ENCODE data around the gene CRTC2. TPM values are rescaled to one million over a fixed set of nuclear protein-coding genes. Genes with fewer than 3 reads are reported as not detected.
A peak's percentile ranks its signal among the peaks of the same experiment; 100 is the strongest.
"Not testable (repeated sequence)": the region's sequence is repeated elsewhere in the genome, so short reads cannot be mapped to it uniquely, and the experiment has no call there.

Gene CRTC2
- polyA plus RNA-seq, 6 donors from 2014 or later, result 24.6 to 59.8 (median 35.8) TPM

DNA sequence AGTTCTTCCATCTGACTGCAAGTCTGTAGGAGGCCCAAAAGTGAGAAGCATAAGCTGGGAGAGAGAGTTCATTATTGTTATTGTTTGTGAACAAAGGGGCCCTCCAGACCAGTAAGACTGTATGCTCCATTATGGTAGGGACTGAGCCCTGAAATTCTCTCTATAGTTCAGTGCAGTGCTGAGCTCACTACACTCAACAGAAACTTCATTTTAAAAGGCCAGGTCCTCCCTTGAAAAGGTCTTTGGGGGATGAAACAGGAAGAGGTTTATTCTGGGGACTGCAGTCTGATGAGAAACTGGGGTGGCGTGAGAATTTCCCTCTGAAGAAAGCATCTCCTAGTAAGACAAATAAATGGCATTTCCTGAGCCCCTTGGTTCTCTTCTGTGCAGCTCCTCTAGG lies 30.2 kb downstream of the CRTC2 start:
- Mint-ChIP-seq H3K4me3 (no peak overlapping the region), H3K27ac (peak overlapping the region in 5 of 6 donors; percentile 57 to 83 (median 66)), H3K36me3 (peaks cover 0 to 7% of the 10 kb centered on the region in 2 donors), H3K9me3 (no peaks in the 10 kb centered on the region), H3K27me3 (peaks cover 0 to under 1% (median 0%) of the 10 kb centered on the region in 3 donors), H3K4me1 (peaks cover 13 to 26% (median 13%) of the 10 kb centered on the region in 3 donors)
- no peak for ATAC-seq (ENCODE audit: low read depth in 2 of 2)
- no peak for DNase-seq

DNA sequence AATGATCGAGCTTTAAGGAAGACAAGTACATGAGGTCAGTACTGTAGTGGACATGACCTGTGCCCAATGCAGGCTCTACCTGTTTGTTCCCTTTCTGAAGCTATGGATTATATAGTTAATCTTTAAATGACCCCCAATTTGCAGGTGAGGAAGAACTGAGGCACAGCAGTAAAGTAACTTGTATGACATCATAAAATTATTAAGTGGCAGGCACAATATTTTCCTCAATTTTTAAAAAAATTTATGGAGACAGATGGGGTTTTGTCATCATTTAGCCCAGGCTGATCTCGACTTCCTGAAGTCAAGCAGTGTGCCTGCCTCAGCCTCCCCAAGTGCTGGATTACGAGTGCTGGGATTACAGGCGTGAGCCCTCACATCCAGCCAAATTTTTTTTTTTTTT lies 32.0 kb downstream of the CRTC2 start:
- no peak overlapping the region for H3K27ac Mint-ChIP-seq
- H3K4me3 Mint-ChIP-seq, result peak overlapping the region in 1 of 8 donors; percentile 70

DNA sequence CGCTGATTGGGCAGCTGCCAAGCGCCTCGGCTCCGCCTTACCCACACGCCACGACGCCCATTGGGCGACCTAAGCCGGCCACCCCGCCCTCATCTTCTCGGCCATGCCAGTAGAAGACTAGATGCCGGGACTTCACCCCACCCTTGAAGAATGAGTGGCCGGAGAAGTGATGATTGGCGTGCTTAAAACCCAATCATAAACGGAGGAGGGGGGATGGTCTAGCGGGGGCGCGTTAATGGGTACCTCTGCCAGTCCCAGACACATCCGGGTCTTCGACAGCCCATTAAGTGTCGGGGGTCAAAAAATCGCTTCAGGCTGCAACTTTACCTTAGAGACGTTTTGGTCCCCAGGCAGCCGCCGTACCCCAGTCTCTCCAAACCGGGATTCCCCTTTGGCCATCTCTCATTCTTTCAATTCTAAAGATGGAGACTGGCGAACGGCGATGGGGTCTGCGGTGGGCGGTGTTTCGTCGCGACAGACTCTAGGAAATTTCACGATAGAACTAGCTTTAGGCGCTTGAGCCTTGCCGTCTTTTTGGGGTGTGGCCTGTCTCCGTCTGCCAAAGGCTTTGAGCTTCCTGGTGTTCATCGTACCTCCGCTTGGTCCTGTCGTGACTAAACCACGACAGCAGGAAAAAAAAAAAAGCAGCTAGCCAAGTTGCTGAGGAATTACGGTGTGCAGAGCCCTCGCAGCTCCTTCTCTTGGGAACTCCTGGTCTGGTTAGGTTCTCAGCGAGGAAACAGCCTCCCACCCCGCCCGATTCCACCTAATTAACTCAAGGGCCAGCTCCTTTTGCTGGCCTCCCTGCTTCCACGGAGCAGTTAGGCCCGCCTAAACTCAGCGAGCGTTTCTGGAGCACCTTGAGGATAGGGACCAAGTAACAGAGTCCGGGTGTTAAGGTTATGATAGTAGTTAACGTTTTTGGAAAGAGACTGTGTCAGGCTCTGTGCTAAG lies 35.2 kb downstream of the CRTC2 start, which contains the start of gene GATAD2B:
Gene GATAD2B, minus strand, starts transcription at position 1 of the 954 bp plus-strand sequence. CDS start 94,625 bp downstream, outside the sequence.
- Mint-ChIP-seq H3K27ac (peak within 1 kb of the TSS; percentile 97 to 100 (median 98)), H3K4me1 (peaks cover 34 to 56% (median 41%) of the 10 kb centered on the region in 3 donors), H3K4me3 (peak within 1 kb of the TSS; percentile 92 to 99 (median 95)), H3K36me3 (no peaks in the 10 kb centered on the region), H3K9me3 (peaks cover 0 to 3% (median 0%) of the 10 kb centered on the region in 7 donors), H3K27me3 (peaks cover 0 to 5% (median 0%) of the 10 kb centered on the region in 3 donors)
- ATAC-seq (ENCODE audit: low read depth in 2 of 2), result peak; percentile 89
- peak; percentile 99 for DNase-seq

More for the DNA sequence above, 32.0 kb downstream of the CRTC2 start:
- Mint-ChIP-seq H3K27me3 (peaks cover 0 to 5% (median 0%) of the 10 kb centered on the region in 3 donors), H3K36me3 (no peaks in the 10 kb centered on the region), H3K4me1 (peaks cover 21 to 38% (median 23%) of the 10 kb centered on the region in 3 donors), H3K9me3 (peaks cover 0 to 3% (median 0%) of the 10 kb centered on the region in 7 donors)
- ATAC-seq (ENCODE audit: low read depth in 2 of 2), result no peak
- no peak for DNase-seq

DNA sequence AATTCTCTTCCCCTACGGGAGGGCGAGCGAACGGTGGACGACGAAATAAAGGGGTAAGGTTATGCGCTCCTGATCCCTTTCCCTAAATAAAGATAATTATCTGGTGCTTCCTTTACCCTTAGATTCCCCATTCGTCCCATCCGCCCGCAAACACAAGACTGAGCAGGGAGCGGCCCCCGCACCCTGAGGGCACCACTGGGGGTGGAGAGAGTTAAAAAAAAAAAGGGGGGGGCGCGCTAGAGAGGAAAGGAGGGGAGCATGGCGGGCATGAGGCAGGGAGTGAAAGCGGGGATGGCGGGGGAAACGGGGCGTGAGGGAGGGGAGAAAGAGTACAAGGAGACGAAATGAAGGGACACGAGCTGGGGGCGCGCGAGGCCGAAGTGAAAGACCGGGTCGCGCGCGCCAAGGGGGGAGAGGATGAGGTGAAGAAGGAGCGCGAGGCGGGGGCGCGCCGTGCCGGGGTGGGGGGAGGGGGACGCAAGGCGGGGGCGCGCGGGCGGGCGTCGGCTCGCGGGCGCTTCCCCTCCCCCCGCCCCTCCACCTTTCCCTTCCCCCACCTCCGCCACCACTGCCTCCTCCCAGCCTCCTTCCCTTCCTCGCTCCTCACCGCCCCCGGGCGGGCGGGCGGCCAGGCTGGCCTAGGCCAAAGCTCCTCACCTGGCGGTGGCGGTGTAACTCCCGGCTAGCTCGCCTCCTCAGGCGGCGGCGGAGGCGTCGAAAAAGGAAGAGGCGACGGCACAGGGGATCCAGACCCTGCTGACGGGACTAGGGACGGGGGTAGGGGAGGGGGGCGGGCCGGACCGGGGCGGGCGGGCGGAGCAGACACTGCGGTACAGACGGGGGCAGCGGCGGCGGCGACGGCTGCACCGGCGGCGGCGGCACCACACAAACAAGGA lies 36.1 kb downstream of the CRTC2 start:
- Mint-ChIP-seq H3K4me1 (peaks cover 38 to 63% (median 48%) of the 10 kb centered on the region in 3 donors), H3K9me3 (peaks cover 0 to 3% (median 0%) of the 10 kb centered on the region in 7 donors), H3K27me3 (peaks cover 0 to 5% (median 0%) of the 10 kb centered on the region in 3 donors), H3K27ac (peak overlapping the region; percentile 97 to 100 (median 98)), H3K36me3 (no peaks in the 10 kb centered on the region), H3K4me3 (peak overlapping the region; percentile 92 to 99 (median 95))
- DNase-seq (no peak), ATAC-seq (ENCODE audit: low read depth in 2 of 2) (peak; percentile 20 to 24)

DNA sequence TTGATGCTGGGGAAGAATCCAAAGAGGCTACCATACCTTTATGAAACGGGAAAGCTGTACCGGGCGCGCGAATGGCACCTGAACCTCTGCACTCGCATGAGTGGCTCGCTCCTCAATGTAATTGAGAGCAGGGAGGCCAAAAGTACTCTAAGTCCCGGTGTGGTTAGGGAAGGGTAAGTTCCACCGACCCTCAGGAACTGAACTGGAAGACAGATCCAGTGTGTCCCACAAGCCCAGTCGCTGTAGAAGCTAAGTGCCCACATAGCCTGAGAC lies 36.7 kb downstream of the CRTC2 start:
- H3K9me3 Mint-ChIP-seq, result peaks cover 0 to 3% (median 0%) of the 10 kb centered on the region in 7 donors
- ATAC-seq (ENCODE audit: low read depth in 2 of 2) (no peak), DNase-seq (no peak)
- peak overlapping the region; percentile 89 to 98 (median 94) for H3K4me3 Mint-ChIP-seq
- H3K27me3 Mint-ChIP-seq, result peaks cover 0 to 5% (median 0%) of the 10 kb centered on the region in 3 donors
- H3K36me3 Mint-ChIP-seq, result no peaks in the 10 kb centered on the region
- H3K4me1 Mint-ChIP-seq, result peaks cover 38 to 65% (median 48%) of the 10 kb centered on the region in 3 donors
- H3K27ac Mint-ChIP-seq, result peak overlapping the region; percentile 15 to 98 (median 92)

DNA sequence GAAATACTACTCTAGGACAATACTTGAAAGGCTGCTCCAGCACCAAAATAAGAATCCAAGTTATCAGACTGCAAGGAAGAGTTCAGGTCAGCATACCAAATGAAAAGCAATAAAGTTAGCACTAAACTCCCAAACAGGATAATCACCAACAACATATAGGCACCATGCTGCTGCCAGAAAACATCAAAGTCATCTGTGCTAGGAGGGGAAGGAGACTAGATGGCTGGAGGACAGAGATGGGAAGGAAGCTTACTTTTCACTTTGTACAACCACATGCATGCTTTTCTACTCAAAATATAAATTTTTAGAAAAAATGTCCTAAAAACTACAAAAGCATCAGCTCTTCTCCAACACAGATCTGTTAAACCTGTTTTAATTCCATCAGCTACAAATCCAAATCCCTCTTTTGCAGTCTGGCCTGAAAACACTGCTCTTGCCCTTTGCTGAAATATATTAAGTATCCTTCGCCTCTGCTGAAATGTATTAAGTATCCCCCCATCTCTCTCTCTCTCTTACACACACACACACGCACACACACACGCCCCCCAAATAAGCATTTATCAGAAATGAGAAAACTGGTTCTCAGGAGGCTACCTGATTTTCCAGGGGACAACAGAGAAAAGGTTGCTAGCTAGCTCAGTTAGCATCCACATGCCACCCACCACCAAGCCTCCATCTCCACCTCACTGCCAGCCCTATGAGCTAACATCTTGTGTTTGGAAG lies 37.2 kb downstream of the CRTC2 start:
- peak overlapping the region; percentile 89 to 98 (median 94) for H3K4me3 Mint-ChIP-seq
- H3K9me3 Mint-ChIP-seq, result peaks cover 0 to 3% (median 0%) of the 10 kb centered on the region in 7 donors
- peaks cover 40 to 66% (median 50%) of the 10 kb centered on the region in 3 donors for H3K4me1 Mint-ChIP-seq
- no peak for ATAC-seq (ENCODE audit: low read depth in 2 of 2)
- H3K27ac Mint-ChIP-seq, result peak overlapping the region; percentile 15 to 98 (median 81)
- H3K36me3 Mint-ChIP-seq, result peaks cover 0 to 3% of the 10 kb centered on the region in 2 donors
- DNase-seq, result no peak
- H3K27me3 Mint-ChIP-seq, result peaks cover 0 to 5% (median 0%) of the 10 kb centered on the region in 3 donors

DNA sequence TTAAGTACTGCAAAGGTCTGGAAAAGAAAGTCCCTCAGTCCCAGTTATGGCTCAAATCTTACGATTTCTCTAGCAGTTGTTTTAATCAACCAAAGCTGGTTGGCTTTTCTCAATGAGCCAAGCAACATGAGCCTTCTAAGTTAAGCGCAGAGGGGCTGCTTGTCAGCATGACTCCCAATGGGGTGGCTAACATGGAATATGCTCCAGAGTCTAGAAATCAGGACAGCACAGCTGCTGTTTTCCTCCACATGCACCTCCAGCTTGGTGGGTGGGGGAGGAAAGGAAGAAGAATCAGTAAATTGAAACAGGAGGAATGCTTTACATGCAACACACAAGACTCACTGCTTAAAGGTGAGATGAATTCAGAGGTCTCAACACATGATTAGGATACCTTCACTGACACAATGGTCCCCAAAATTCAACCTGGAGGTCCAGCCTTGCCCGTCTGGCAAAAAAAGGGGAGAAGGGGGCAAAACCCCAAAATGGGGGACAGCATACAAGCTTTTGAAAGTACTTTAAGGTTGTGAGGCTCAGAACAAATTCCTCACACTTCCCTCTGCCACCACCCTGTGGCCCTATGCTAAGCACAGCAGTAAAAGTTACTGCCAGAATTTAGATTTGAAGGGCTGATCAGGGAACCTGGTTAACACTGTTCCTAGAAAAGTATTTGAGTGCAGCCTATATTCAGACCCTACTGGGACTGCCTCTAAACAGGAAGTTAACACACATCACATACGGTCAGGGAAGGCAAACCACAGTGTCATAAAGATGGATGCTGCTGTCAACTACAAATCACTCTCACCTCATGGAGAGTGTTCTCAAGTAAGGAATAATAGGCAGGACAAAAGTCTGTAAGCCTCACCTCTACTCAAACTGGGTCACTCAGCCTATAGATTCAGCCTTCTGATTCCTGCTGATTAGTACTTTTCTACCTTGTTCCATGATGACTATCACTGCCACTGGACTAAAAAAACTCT lies 38.2 kb downstream of the CRTC2 start:
- H3K4me3 Mint-ChIP-seq, result peak overlapping the region; percentile 70 to 98 (median 94)
- DNase-seq (peak; percentile 19), ATAC-seq (ENCODE audit: low read depth in 2 of 2) (no peak)
- H3K36me3 Mint-ChIP-seq, result peaks cover 0 to 6% of the 10 kb centered on the region in 2 donors
- H3K27ac Mint-ChIP-seq, result peak overlapping the region in 5 of 6 donors; percentile 38 to 98 (median 85)
- peaks cover 42 to 75% (median 55%) of the 10 kb centered on the region in 3 donors for H3K4me1 Mint-ChIP-seq
- peaks cover 0 to 5% (median 0%) of the 10 kb centered on the region in 3 donors for H3K27me3 Mint-ChIP-seq
- H3K9me3 Mint-ChIP-seq, result peaks cover 0 to 3% (median 0%) of the 10 kb centered on the region in 7 donors

DNA sequence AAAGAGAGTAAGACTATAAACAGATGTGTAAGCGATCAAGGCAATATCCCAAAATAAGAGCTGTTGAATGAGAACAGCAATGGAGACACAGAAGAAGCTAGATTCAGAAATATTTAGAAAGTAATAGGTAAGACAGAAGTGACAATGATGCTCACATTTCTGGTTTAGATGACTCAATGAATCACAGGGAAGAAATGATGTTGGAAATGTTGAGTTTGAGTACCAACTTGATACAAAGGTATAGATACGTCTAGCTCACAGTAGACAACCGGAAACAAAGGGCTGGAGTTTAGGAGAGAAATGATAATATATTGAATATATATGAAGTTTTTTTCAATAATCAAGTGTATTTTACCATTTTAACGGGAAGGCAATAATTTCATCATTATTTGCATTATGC lies 42.1 kb downstream of the CRTC2 start:
- Mint-ChIP-seq H3K9me3 (no peaks in the 10 kb centered on the region), H3K4me3 (no peak overlapping the region)

DNA sequence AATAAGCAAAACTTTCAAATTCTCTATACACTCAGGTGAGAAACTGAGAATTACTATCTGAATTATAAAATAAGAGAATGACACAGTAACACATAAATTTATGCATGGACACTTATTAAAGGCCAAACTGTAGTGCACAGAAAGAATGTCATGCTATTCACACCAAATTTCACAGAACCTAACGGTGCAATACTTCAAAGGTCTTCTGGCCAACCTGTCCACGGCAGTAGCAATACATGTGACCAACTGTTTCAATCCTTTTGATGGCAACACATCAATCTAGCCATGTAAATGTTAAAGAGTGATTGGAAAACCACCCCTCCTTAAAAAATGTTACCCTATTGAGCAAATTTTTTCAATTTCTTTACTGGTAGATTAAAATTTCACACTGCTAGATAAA lies 46.1 kb downstream of the CRTC2 start:
- Mint-ChIP-seq H3K4me1 (peaks cover 16 to 49% (median 22%) of the 10 kb centered on the region in 3 donors), H3K4me3 (no peak overlapping the region), H3K27me3 (no peaks in the 10 kb centered on the region), H3K36me3 (peaks cover 3 to 12% of the 10 kb centered on the region in 2 donors), H3K9me3 (no peaks in the 10 kb centered on the region), H3K27ac (peak overlapping the region in 2 of 6 donors; percentile 4 to 5)
- DNase-seq, result no peak
- ATAC-seq (ENCODE audit: low read depth in 2 of 2), result no peak

More for the DNA sequence above, 42.1 kb downstream of the CRTC2 start:
- DNase-seq (no peak), ATAC-seq (ENCODE audit: low read depth in 2 of 2) (no peak)
- Mint-ChIP-seq H3K27ac (peak overlapping the region in 2 of 6 donors; percentile 6 to 34), H3K36me3 (peaks cover 0 to 11% of the 10 kb centered on the region in 2 donors), H3K4me1 (peaks cover 38 to 70% (median 46%) of the 10 kb centered on the region in 3 donors), H3K27me3 (no peaks in the 10 kb centered on the region)

DNA sequence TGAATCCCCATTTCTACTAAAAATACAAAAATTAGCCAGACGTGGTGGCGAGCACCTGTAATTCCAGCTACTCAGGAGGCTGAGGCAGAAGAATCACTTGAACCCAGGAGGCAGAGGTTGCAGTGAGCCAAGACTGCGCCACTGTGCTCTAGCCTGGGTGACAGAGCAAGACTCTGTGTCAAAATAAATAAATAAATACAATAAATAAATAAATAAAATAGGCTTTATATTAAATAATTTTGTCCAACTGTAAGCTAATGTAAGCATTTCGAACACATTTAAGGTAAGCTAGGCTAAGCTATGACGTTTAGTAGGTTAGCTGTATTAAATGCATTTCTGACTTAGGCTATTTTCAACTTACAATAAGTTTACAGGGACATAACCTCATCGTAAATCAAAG lies 47.9 kb downstream of the CRTC2 start:
- Mint-ChIP-seq H3K4me1 (peaks cover 19 to 47% (median 30%) of the 10 kb centered on the region in 3 donors), H3K36me3 (peaks cover 8 to 16% of the 10 kb centered on the region in 2 donors), H3K27ac (peak overlapping the region in 3 of 6 donors; percentile 24 to 89 (median 80))
- not testable (repeated sequence) for H3K27me3 Mint-ChIP-seq; H3K9me3 Mint-ChIP-seq; H3K4me3 Mint-ChIP-seq; DNase-seq; ATAC-seq (ENCODE audit: low read depth in 2 of 2)

DNA sequence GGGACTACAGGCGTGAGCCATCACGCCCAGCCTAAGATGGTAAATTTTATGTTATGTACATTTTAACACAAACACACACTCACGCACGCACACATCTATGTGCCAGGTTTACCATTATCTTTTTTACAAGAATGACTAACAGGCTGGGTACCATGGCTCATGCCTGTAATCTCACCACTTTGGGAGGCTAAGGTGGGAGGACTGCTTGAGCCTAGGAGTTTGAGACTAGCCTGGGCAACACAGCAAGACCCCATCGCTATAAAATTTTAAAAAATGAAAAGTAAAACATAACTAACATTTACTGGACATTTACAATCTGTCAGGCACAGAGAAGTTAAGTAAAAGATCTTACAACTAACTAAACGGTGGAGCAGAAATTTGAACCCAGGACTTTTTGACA lies 50.3 kb downstream of the CRTC2 start:
- ATAC-seq (ENCODE audit: low read depth in 2 of 2) (no peak), DNase-seq (no peak)
- H3K4me1 Mint-ChIP-seq, result peaks cover 19 to 51% (median 35%) of the 10 kb centered on the region in 3 donors
- H3K27ac Mint-ChIP-seq, result peak overlapping the region in 2 of 6 donors; percentile 47 to 61
- H3K4me3 Mint-ChIP-seq, result peak overlapping the region in 1 of 8 donors; percentile 29
- peaks cover 8 to 16% of the 10 kb centered on the region in 2 donors for H3K36me3 Mint-ChIP-seq
- no peaks in the 10 kb centered on the region for H3K27me3 Mint-ChIP-seq
- H3K9me3 Mint-ChIP-seq, result no peaks in the 10 kb centered on the region

All from naive B cell (primary cell).